Measurements from ENCODE around the gene MLX.

GRCh38 chr17:42527932-42528331 is 39.0 kb upstream of the MLX start:
- TF ChIP-seq POLR2A (IDR thresholded peaks at IDR 0.05), result no peak
- no peak for TF ChIP-seq CTCF (IDR thresholded peaks at IDR 0.05)
